NCI-H1436 treated with DMSO at 0.1 percent for 48 hours (cell line): Measurements from ENCODE around the gene ARHGAP22.

ENCODE experiments used
- DNase-seq: peaks from one replicate; lab custom pipeline; 2025; lab: John Stamatoyannopoulos, UW

Gene ARHGAP22

GRCh38 chr10:48533540-48533939 is 71.3 kb downstream of the ARHGAP22 start:
- no peak for DNase-seq

- DNase-seq, result no peak
Measured at GRCh38 chr10:48531486-48531885, 73.4 kb downstream of the ARHGAP22 start.

- DNase-seq, result no peak
Measured at GRCh38 chr10:48529331-48529730, 75.5 kb downstream of the ARHGAP22 start.

GRCh38 chr10:48527756-48528155 is 77.1 kb downstream of the ARHGAP22 start:
- DNase-seq, result no peak

GRCh38 chr10:48526846-48527505 is 77.9 kb downstream of the ARHGAP22 start:
- DNase-seq, result no peak

- DNase-seq, result no peak
Measured at GRCh38 chr10:48526011-48526821, 78.7 kb downstream of the ARHGAP22 start.

- no peak for DNase-seq
Measured at GRCh38 chr10:48525113-48525512, 79.8 kb downstream of the ARHGAP22 start.

GRCh38 chr10:48523820-48524758 is 80.8 kb downstream of the ARHGAP22 start:
- no peak for DNase-seq

- DNase-seq, result no peak
Measured at GRCh38 chr10:48523212-48523819, 81.6 kb downstream of the ARHGAP22 start.

- DNase-seq, result no peak
Measured at GRCh38 chr10:48522011-48522765, 82.7 kb downstream of the ARHGAP22 start.

GRCh38 chr10:48520594-48520993 is 84.3 kb downstream of the ARHGAP22 start:
- no peak for DNase-seq

GRCh38 chr10:48520184-48520506 is 84.7 kb downstream of the ARHGAP22 start:
- DNase-seq, result no peak

- DNase-seq, result no peak
Measured at GRCh38 chr10:48519481-48520183, 85.2 kb downstream of the ARHGAP22 start.

GRCh38 chr10:48518986-48519385 is 85.9 kb downstream of the ARHGAP22 start:
- no peak for DNase-seq

GRCh38 chr10:48517911-48518811 is 86.7 kb downstream of the ARHGAP22 start:
- no peak for DNase-seq

GRCh38 chr10:48517482-48517881 is 87.4 kb downstream of the ARHGAP22 start:
- no peak for DNase-seq

- DNase-seq, result no peak
Measured at GRCh38 chr10:48516911-48517310, 88.0 kb downstream of the ARHGAP22 start.

GRCh38 chr10:48514916-48515315 is 90.0 kb downstream of the ARHGAP22 start:
- no peak for DNase-seq

GRCh38 chr10:48514255-48514654 is 90.6 kb downstream of the ARHGAP22 start:
- DNase-seq, result no peak

GRCh38 chr10:48512861-48513260 is 92.0 kb downstream of the ARHGAP22 start:
- DNase-seq, result no peak
